Activated CD4-positive, alpha-beta T cell treated with anti-CD3 and anti-CD28 coated beads for 1 hour (primary cell): ENCODE data around the gene CTNNAL1.
"Not testable (repeated sequence)": the region's sequence is repeated elsewhere in the genome, so short reads cannot be mapped to it uniquely, and the experiment has no call there.

ENCODE experiments used
- DNase-seq: peaks from one replicate; pipeline ENCODE4 v3.0.0-alpha.2; 2020

CTNNAL1 gene

DNA sequence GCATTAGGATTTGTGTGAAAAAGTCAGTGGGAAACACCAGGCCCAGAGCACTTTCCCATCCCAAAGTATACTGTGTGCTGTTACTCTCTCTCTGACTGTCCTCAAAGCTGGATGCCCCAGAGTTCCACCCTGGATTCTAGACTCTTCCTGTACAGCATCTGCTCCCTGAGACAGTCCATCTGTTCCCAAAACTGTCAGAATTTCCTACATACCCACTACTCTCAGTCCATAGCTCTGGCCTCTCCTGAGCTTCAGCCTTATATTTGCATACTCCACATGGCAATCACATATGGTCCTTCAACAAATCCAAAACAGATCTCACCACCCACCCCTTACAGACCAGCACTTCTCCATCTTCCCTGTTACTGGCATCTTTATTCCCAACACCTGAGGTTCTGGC, 88.8 kb downstream of the CTNNAL1 start:
- DNase-seq = no peak

DNA sequence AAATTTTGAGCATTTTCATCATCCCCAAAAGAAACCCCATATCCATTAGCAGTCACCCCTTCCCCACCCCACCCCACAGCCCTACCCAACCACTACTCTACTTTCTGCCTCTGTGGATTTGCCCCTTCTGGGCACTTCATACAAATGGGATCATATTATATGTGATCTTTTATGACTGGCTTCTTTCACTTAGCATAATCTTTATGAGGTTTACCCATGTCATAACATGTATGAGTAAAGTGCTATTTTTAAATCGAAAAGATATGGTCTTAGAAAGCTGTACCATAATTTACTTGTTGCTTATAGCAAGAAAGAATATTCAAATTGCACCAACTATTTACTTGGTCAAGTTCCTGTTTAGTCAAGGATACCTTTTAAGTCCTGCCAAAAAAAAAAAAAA, 92.1 kb downstream of the CTNNAL1 start:
- no peak for DNase-seq

DNA sequence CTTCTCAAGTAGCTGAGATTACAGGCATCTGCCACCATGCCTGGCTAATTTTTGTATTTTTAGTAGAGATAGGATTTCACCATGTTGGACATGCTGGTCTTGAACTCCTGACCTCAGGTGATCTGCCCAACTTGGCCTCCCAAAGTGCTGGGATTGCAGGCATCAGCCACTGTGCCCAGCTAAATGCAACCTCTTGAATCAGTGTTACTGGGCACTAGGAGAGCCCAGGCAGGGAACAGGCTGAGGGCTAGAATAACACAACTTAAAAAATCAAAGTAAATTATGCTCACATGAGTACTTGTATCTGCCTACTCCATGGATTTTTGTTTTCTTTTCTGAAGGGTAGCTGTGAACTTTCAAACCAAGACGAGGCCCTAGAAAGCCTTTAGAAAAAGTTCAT, 92.9 kb downstream of the CTNNAL1 start:
- DNase-seq = not testable (repeated sequence)

GRCh38 chr9:108919517-108919916, 93.8 kb downstream of the CTNNAL1 start:
- no peak for DNase-seq

DNA sequence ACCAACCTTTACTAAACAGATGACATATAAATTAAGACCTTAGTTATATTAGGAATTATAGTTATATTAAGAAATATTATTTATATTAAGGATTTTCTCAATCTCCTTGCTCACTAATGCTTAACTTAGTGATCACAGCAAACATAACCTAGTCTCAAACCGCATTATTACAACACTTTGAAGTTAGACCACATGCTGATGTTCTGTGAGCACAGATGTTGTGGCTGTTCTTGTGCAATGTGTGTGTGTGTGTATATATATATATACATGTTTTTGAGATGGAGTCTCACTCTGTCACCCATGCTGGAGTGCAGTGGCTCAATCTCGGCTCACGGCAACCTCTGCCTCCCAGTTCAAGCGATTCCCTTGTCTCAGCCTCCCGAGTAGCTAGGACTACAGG, 99.9 kb downstream of the CTNNAL1 start:
- no peak for DNase-seq

DNA sequence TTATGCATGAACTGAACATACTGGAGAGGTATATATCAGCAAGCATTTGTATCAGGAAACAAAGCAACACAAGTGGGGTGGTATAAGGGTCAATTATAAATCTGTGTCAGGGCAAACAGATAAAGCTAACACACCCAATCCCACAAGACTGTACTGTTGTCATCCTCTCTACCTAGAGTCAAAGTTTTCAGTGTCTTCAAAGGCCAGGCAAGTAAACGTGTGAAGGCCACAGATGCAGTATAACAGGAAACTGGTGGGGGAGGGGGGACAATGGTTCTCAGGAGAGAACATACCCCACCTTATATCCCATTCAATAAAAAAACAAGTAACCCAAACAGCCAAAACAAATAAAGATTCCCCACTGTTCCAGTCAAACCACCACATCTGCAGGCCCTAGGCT, 101.5 kb downstream of the CTNNAL1 start:
- no peak for DNase-seq

- no peak for DNase-seq
These were observed 102.4 kb downstream of the CTNNAL1 start for GRCh38 chr9:108910914-108911313.

GRCh38 chr9:108910402-108910801, 102.9 kb downstream of the CTNNAL1 start:
- DNase-seq = no peak

DNA sequence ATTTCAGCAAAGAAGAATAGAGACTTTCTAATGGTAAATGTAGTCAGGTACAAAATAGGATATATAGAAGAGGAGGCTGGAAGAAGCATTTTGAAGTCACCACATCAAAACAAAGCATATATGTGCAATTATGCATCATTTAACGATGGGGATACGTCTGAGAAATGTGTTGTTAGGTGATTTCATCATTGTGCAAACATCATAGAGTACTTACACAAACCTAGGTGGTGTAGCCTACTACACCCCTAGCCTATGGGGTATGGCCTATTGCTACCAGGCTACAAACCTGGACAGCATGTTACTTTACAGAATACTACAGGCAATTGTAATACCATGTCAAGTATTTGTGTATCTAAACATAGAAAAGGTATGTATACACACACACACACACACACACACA, 107.8 kb downstream of the CTNNAL1 start:
- no peak for DNase-seq

DNA sequence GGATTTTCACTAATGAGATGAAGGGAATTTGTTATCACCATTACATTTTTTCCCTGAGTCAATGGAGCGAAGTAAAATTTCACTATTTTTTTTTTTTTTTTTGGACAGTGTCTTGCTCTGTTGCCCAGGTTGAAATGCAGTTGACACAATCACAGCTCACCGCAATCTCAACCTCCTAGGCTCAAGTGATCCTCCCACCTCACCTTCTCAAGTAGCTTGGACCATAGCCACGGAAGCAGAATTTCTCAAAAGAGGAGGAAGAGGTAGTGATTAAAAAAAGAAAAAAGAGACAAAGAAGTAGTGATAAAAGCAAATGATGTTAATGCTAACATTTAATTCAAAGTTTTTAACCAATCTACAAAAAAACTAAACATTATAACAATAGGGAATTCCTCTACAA, 109.1 kb downstream of the CTNNAL1 start:
- DNase-seq = no peak

- no peak for DNase-seq
These were observed 109.7 kb downstream of the CTNNAL1 start for GRCh38 chr9:108903420-108904103.

GRCh38 chr9:108900176-108900575, 113.1 kb downstream of the CTNNAL1 start:
- DNase-seq = no peak

DNA sequence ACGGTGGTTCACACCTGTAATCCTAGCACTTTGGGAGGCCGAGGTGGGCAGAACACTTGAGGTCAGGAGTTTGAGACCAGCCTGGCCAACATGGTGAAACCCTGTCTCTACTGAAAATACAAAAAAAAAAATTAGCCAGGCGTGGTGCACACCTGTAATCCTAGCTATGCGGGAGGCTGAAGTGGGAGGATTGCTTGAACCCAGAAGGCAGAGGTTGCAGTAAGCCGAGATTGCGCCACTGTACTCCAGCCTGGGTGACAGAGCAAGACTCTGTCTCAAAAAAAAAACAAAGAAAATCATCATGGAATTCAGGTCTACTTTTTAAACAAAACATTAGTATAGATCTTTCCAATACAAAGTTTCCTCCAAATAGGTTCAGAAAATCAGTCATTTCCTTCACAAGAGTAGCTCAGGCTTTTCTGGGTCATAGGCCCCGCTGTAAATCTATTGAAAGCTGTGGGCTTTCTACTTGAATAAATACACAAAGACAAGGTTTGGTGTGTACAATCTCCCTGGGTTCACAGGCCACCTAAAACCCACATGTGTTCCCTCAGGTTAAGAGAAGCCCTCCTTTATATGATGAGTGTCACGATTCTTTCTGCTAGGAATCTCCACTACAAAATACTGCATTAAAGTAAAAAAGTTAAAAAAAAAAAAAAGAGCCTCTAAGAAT, 114.1 kb downstream of the CTNNAL1 start:
- not testable (repeated sequence) for DNase-seq

- no peak for DNase-seq
These were observed 115.8 kb downstream of the CTNNAL1 start for GRCh38 chr9:108897324-108898096.

DNA sequence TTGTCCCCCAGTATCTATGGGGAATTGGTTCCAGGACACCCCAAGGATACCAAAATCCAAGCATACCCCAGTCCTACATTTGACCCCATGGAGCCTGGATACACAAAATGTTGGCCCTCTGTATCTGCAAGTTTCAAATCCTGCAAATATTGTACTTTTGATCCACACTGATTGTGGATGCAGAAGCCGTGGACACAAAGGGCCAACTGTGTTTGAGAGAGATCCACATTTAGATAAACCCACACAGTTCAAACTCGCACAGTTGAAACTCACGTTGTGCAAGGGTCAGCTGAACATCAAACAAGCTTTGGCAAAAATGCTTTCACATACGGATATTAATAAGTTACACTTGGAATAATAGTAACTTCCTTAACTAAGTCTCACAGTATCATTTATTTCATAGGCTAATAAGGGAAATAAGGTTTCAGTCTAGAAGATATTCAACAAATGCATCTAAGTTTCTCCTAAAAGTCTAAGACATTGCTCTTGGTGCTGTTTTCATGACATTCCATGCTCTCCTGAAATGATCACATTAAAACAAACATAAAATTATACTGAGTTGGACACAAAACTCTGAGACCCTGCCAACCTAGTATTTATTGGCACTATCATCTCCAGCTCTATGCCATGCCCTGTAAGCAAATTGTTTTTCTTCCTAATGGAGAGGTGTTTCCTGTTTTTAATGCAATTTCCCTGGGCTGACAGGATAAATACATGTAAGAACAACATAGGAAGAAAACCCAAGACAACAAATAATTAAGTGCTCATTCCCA, 118.9 kb downstream of the CTNNAL1 start:
- DNase-seq = no peak
